ENCODE results near the gene NEU2.
"Not testable (repeated sequence)": the region's sequence is repeated elsewhere in the genome, so short reads cannot be mapped to it uniquely, and the experiment has no call there.

NEU2 gene

DNA sequence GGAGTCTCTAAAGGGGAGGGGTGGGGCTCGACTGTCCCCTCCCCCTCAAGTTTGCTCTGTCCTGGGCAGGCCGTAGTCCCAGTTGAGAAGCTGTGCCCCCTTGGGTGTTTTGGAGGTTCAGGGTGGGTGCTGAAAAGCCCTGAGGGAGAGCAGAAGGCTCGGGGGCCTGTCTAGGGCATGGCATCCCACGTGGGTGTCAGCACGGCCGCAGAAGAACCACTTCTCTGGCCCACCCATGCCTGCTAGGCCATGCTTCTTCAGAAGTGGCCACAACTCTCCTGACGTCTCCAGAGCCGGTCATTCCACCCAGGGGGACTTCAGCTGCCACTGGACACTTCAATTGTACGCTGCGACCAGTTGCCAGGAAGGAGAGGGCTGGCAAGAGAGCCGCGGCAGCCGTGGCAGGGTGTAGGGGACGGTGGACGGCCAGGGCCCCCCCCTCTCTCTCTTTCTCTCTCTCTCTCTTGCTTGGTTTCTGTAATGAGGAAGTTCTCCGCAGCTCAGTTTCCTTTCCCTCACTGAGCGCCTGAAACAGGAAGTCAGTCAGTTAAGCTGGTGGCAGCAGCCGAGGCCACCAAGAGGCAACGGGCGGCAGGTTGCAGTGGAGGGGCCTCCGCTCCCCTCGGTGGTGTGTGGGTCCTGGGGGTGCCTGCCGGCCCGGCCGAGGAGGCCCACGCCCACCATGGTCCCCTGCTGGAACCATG, 27.5 kb downstream of the NEU2 start, which contains the start of gene INPP5D:
Gene INPP5D, plus strand, starts transcription at position 546 of the 704 bp plus-strand sequence. Its CDS starts 137 bp downstream, at position 683.
- peak; percentile 80 for DNase-seq

DNA sequence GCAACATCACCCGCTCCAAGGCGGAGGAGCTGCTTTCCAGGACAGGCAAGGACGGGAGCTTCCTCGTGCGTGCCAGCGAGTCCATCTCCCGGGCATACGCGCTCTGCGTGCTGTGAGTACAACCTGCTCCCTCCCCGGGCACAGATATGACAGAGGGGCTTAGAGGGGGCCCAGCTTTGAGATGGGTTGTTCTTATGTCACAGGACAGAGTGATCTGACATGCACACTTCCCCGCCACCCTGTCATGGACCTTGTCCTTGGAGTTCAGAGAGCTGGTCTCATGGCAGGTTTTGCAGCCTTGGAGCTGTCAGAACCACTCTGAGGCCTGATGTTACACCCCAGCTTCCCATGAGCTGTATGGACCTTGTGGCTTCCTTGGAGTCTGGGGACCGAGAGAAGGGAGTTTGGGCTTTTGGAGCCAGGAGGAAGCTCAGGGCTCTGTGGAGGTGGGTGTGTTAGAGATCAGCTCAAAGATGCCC, 28.1 kb downstream of the NEU2 start:
- DNase-seq, result no peak

DNA sequence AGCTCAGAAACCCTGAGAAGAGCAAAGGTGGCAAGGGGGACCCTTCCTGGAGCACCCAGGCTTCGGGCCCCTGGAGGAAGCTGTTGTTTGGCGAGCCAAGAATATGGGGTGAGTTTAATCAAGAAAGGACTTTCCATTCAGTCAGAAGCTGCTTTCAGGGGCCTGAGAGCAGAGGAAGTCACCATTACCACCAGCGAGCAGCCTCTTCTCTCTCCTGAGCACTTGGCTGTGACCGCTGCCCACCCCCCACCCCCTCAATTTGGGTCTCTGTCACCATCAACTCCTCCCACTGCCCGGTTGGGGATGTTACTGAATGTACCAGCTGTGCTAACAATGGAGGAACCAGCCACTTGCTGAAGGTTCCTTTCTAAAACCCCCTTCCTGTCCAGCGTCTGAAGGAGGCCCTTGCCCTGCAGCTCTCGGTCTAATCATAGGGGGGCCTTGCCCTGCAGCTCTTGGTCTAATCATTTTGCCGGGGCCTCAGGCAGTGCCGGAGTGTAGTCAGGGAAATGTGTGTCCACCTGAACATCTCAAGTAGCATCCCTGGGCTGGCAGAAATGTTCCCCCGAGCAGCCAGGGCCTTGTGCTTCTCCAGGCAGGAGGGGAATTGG, 28.6 kb downstream of the NEU2 start:
- DNase-seq, result peak; percentile 67

DNA sequence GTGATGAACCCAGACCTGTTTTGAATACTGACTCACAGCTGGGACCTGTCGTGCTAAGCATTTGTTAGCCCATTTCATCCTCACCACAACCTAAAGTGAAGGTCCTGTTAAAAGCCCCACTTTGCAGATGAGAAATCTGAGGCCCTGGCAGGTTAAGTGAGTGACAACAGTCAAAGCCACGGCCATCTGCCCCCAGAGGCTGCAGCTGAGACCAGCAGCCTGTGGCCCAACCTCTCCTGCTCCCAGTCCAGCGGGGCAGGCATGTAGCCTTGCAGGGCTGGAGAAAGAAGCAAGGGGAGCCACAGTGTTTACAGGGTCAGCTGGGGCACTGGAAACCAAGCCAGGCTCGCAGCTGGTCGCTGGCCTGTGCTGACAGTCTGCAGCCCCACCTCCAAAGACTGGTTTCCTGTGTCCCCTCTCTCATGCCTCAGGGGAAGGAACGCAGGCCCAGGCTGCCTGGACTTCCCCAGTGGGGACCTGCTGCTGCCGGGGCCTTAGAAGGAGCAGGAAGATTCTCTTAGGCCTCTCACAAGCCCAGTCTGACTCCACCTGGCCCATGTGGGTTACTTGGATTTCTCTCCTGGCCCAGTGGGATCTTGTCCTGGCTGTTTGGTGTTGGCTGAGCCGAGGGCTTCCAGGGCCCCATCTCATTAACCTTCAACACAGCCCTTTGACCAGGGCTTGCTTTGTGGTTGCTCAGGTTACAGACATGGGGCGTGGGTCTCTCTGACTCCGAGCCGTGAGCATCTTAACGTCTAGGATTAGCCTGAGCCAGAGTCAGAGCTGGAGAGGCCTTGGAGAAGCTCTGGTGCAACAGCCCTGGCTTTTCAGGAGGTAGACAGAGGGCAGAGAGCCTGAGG, 29.3 kb downstream of the NEU2 start:
- DNase-seq, result peak; percentile 68

DNA sequence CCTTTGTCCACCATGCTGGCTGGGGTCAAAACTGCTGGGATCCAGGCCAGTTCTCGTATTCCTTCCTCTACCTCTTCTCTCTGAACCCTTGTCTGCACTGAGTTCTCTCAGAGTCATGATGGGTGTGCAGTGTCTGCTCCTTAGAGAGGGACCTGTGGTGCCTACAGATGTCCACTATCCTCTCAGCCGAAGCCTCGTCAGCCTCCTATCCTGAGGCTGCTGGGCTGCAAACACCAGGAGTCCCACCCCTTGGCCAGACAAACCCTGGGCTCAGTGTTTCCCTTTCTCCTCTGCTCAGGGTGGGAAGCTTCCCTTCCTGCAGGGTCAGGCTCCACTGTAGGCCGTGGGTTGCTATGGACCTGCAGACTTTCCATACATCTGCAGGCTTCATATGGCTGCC, 30.0 kb downstream of the NEU2 start:
- peak; percentile 53 for DNase-seq

DNA sequence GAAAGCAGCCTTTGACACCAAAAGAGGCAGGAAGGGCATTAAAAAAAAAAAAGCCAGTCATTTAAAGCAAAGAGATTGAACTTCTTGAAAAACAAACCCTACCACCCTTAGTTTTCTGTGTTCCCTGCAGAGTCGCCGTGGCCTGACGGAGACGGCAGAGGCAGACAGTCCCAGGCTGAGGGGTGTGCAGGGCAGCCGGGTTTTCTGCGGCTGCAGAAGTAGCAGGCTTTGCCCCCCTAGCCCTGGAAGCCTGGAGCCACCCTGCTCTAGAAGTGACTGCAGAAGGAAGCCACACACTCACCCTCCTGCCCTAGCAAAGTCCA, 30.4 kb downstream of the NEU2 start:
- no peak for DNase-seq

DNA sequence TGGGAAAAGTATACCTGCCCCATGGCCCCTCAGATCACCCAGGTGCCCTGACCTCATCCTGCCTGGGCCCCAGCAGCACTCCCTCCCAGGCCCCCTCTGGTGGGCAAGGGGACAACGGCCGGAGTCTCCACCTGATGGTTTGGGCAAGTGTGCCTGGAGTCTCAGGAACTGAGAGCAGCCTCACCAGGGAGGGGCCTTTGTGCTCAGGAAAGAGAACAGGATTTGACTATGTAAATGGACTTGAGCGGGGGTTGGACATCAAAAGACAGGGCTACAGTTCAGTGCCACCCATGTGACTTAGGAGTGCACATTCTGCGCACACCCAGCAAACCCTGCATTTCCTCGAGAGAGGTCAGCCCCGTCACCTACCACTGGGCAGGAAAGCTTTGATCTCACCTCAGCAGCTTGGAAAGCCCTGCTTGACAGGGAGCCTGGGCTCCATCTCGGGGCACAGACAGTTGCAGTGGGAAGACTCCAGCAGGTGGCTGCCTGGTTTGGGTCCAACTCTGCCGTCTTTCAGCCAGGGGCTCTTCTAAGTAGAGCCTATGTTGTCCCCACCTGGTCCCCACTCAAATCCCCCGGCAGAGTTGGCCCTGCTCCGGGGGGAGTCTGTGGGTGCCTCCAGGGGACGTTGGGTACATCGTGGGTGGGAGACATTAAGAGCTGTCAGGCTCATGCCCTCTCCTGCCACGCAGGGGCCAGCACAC, 30.9 kb downstream of the NEU2 start:
- peak; percentile 62 for DNase-seq

DNA sequence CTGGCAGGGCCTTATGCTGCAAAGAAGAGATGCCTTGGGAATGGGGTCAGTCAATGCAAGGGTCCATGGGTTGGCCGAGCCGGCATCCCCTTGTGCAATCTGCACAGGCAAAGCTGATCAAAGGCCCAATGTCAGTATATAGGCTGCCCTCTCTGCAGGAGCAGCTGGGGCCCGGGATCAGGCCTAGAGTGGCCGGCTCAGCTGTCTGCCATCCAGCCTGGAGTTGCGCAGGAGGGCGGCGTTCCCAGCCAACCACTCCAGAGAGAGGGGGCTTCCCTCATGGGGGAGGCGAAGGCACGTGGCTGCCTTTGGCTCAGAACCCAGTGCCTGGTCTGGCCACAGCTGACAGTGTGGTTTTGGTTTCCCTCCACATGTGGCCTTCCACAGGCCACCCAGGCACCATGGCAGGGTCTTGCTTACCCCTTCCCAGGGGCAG, 31.5 kb downstream of the NEU2 start:
- peak; percentile 49 for DNase-seq

DNA sequence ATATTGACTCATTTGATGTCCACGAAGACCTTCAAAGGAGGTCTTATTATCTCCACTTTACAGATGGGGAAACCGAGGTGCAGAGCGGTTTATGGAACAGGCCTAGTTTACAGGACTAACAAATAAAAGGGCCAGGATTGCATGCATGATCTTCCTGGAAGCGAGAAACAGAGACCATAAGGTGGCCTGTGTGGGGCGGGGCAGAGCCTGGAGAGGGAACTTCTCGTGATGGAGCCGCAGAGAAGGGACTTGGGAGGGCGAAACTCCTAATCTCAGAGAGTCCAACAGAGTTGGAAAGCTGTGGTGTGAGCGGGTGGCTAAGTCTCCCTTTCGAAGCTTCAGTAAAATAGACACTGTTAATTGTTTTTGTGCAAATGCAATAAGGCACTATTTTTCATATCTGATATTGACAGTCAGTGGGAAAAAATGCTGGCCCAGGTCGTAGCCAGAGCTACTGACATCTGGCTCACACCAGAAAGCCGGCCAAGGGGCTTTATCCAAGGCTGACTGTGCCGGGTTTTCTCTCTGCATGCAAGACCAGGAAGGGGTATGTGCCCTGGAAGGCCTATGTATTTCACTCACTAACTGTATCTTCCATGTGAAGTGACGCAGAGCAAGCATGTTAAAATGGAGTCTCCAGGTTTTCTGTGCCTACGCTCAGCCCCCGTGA, 32.2 kb downstream of the NEU2 start:
- no peak for DNase-seq

DNA sequence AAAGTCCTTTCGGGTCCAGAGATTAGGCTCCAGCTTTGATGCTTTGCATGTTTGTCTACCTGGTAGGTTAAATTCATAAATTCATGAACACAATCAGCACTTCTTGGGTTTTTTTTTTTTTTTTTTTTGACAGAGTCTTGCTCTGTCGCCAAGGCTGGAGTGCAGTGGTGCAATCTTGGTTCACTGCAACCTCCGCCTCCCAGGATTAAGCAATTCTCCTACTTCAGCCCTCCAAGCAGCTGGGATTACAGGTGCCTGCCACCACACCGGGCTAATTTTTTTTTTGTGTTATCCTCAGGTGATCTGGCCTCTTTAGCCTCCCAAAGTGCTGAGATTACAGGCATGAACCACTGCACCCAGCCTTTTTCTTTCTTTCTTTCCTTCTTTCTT, 32.7 kb downstream of the NEU2 start:
- not testable (repeated sequence) for DNase-seq

DNA sequence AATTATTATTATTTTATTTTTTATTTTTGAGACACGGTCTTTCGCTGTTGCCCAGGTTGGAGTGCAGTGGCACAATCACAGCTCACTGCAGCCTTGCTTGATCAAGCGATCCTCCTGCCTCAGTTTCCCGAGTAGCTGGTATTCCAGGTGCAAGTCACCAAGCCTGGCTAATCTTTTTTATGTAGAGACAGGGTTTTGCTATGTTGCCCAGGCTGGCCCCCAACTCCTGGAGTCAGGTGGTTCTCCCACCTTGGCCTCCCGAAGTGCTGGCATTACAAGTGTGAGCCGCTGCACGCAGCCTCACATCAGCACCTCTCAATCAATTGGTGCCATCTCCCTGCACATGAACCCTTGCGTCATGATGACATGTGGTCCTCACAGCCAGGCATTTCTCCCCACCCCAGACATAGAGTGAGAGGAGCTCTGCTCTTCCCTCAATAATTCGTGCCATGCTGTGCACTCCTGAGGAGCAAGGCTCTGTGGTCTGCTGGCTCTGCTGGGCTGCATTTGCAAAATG, 33.5 kb downstream of the NEU2 start:
- DNase-seq, result no peak

DNA sequence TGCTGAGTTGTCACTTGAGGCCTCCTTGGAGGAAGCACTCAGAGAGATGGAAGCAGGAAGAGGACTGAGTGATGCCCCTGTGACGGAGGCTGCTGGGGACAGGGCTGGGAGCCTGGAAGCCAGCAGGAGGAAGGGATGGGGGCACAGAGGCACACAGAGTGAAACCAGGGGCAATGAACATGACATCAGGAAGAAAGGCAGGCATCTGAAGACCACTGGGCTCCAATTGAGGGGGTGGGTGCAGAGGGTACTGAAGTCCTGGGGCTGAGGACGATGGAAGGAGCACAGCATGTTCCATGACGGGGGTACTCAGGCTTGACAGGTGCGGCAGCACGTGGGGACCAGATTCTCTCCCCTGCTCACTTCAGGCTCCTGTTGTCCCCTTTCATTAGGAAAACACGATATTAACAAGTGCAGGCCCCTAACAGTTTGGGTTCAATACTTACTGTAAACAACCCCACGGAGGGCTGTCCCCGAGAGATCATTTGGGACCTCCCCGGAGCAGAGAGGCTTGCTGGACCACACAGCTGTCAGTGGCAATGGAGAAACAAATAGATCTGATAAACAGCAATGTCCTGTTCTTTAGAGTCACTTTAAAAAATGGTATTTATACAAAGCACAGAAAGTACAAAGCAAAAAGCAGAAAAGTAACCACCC, 36.4 kb downstream of the NEU2 start:
- no peak for DNase-seq

DNA sequence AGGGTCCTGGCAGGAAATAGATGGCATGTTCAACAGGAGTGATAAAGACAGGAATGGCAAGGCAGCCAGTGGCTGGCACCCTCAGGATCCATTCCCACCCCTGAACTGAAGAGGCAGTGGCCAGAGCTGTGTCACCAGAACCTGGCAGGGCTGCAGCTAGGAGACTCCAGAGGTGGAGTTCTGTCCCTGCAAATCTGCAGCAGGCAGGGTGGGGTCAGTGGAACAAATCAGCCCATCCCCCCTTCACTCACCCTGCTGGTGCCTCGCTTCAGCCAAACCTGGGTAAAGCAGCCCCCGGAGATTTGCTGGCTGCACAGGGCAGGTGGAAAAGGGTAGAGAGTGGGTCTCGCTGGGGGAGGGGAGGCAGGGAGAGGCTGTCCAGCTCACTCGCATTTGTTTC, 40.4 kb downstream of the NEU2 start:
- DNase-seq, result peak; percentile 26

DNA sequence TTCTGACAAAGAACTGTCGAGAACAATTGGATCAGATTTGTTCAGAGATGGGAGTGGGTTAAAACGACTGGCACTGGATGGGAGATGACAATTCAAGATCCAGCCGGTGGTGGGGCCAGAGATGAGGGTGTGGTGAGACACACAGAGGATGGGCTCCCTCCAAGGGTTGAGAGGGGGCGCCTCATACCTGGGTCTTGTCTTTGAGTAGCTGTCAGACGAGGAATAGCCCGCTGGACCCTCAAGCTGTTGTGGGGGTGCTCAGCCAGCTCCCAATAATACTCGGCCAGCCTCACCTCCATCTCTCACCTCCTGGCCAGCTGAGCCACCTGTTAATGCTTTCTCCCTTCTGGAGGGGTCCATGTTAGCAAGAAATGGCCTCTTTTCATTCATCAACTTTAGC, 41.6 kb downstream of the NEU2 start:
- peak; percentile 48 for DNase-seq

DNA sequence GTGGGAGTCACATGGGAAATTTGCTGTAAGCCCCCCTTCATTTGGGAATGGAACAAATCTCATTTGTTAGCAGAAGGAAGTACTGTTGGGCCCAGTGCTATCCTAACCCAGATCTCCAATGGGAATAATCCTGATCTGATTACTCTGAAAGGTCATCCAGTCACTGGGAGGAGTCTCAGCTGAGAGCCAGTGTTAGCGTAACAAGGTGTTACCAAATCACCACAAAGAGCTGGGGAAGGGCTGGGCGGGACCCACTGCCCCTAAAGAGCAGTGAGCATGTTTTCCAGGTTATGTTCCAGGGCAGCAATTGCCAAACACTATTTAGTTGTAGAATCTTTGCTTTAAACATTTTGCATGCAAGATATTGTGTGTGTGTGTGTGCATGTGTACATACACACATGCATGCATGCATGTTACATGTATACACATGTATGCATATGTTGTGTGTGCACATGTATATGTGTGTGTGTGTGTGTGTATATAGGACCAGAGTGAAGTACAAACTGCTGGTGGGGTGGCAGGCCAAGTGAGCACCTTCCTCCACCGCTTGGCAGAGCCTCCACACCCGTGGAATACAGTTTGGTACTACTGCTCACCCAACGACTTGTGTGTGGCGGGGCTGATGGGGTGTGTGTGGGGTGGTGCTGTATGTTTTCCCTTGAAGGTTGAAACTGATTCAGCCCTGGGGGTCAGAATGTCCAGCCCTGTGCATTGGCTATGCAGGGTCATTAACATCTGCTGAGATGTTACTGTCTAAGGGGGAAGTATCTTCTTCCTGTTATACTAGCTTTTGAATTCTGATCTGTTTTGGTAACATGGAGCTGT, 42.9 kb downstream of the NEU2 start:
- peak; percentile 55 for DNase-seq

DNA sequence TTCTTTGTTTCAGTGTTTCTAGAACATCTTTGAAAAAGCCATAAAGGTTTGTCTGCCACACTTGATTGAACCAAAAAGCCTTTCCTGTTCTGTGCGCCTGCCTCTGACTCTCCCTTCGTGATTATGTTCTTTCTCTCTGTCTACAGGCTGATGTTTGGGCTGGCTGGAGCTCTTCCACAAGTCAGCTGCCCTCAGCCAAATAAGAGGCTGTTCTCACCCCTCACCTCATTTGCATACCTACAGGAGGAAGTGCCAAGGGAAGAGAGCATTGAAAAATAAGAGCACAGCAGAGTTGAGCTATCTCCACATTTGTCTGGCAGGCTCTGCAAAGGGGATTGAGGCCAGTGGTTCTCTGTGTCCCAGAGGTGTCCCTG, 43.5 kb downstream of the NEU2 start:
- DNase-seq, result peak; percentile 47

DNA sequence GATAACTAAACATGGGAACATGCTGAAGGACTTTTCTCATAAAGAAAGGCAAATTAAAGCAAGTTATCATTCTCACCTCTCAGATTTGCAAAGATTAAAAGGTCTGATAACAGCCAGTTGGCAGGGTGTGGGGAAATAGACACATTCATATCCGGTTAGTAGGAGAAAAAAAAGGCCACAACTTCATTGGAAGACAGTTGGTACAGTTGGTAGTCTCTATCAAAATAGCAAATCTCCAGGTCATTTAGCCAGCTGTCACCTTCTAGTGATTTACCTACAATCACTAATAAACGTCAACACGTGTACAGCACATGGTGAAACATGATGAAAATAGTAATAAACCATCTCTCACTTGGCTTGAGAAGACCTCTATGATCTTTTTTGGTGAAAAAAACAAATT, 44.3 kb downstream of the NEU2 start:
- DNase-seq, result no peak

DNA sequence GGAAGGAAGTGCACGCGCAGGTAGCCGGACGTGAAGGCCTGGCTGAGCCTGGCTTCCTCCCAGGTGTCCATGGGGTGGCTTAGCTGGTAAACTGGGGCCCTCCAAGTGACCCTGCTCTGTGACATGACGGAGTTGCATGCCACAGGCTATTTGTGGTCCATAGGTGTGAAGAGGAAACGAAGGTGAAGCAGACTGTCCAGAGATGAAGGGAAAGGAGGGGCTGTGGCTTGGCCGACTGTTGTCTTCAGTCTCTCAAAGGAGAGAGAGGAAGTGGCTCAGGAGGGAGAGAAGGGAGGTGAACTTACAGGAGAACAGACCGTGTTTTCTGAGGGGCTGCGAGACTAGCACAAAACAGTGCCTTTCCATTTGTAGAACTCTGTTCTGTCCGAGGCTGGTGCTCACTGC, 47.0 kb downstream of the NEU2 start:
- DNase-seq, result peak; percentile 55

DNA sequence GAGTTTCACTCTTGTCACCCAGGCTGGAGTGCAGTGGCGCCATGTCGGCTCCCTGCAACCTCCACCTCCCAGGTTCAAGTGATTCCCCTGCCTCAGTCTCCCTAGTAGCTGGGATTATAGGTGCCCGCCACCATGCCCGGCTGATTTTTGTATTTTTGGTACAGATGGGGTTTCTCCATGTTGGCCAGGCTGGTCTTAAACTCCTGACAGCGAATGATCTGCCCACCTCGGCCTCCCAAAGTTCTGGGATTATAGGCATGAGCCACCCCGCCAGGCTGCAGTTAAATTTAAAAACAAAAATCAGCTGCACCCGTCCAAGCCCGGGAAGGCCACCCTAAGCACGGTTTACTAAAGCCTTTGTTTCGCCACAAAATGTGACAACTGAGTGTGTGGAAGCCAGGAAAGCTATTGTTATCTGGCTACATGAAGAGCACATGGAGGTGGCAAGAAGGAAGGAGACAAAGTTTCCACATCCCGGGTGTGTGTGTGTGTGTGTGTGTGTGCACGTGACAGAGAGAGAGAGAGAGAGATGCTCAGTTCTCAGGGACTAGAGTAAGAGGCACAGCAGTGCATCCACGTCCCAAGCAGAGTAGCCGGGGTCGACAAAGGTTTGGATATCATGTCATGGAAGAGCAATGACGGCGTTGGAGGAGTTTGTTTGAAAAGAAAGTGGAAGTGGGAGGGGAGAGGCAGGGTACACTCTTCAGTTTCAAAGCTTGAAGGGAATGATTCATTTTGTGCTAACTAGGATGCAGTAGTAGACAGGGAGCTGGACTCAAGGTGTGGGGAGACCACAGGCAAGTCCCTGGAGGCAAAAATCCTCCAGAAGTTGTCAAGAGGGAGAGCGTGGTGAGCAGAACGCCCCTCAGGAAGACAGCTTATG, 47.7 kb downstream of the NEU2 start:
- DNase-seq, result peak; percentile 52

DNA sequence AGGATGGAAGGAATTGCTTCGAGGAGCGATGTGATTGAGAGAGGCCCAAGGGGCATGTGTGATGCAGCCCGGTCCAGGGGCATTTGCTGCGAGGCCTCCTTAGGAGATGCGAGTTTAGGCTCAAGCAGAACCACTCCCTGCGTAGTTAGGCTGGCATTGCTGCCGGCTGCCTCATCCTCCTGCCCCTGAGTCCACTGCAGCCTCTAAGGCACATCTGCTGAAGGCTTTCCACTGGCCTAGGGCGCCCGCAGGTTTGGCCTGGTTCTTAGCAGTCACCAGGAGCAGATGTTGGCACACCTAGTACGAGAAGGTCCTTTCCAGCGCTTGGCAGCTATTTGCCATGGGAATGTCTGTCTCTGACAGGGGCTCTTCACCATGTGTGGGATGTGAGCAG, 48.4 kb downstream of the NEU2 start:
- DNase-seq, result peak; percentile 66

Data from activated CD8-positive, alpha-beta memory T cell treated with anti-CD3 and anti-CD28 coated beads, Interleukin-2, amount 50 U/mL, for 48 hours (primary cell).